Esophagus (tissue), 2 donors: ENCODE data around the gene CNIH2. TPM values are rescaled to one million over a fixed set of nuclear protein-coding genes. Genes with fewer than 3 reads are reported as not detected.
"Not testable (repeated sequence)": the region's sequence is repeated elsewhere in the genome, so short reads cannot be mapped to it uniquely, and the experiment has no call there.

ENCODE experiments used
- H3K27ac ChIP-seq, 2 donors: one replicate each; pipeline ENCODE4 v1.5.1; 2013; ENCODE audit warnings: low read depth in 2 of 2, mild to moderate bottlenecking in 2 of 2, inconsistent platforms in 1 of 2, low read length in 1 of 2, moderate library complexity in 1 of 2
- H3K27me3 ChIP-seq, 2 donors: one replicate each; pipeline ENCODE4 v1.6.1; 2013; ENCODE audit warnings: low read length in 2 of 2, control low read depth in 1 of 2, mild to moderate bottlenecking in 1 of 2; ENCODE audit not compliant: insufficient read depth in 2 of 2, control insufficient read depth in 1 of 2
- H3K36me3 ChIP-seq, 2 donors: one replicate each; pipeline ENCODE4 v1.6.1; 2013; ENCODE audit warnings: low read length in 1 of 2; ENCODE audit not compliant: control insufficient read depth in 2 of 2, insufficient read depth in 2 of 2
- H3K4me1 ChIP-seq, 2 donors: one replicate each; pipeline ENCODE4 v1.6.1; 2013; ENCODE audit warnings: low read length in 1 of 2; ENCODE audit not compliant: control insufficient read depth in 2 of 2, insufficient read depth in 2 of 2
- H3K4me3 ChIP-seq, 2 donors: one replicate each; pipeline ENCODE4 v1.5.1; 2013; ENCODE audit warnings: low read length in 2 of 2, mild to moderate bottlenecking in 2 of 2, low read depth in 1 of 2, moderate library complexity in 1 of 2
- H3K9me3 ChIP-seq, 2 donors: one replicate each; pipeline ENCODE4 v1.6.1; 2013; ENCODE audit warnings: mild to moderate bottlenecking in 2 of 2, low read depth in 1 of 2, low read length in 1 of 2, moderate library complexity in 1 of 2; ENCODE audit not compliant: control insufficient read depth in 2 of 2, insufficient read depth in 1 of 2
- WGBS, 2 donors: extraction: QIAGEN DNeasy Blood & Tissue Kit; methylation state at CpG; one replicate each; pipeline ENCODE4 v1.1.7; 2013; 5-methylcytosine and 5-hydroxymethylcytosine counted together
- polyA plus RNA-seq, 2 donors: library from polyadenylated mRNA; stranded (reverse); fragments of 200-250 nt; gene quantifications; one replicate each; pipeline ENCODE4 v1.2.3, GENCODE V29; 2013
- donor health status: healthy with polysubstance abuse.
- donor health status: Bipolar disorder and iron deficiency.

CNIH2 gene
- polyA plus RNA-seq, 2 donors: 0.62 to 0.77 TPM

DNA sequence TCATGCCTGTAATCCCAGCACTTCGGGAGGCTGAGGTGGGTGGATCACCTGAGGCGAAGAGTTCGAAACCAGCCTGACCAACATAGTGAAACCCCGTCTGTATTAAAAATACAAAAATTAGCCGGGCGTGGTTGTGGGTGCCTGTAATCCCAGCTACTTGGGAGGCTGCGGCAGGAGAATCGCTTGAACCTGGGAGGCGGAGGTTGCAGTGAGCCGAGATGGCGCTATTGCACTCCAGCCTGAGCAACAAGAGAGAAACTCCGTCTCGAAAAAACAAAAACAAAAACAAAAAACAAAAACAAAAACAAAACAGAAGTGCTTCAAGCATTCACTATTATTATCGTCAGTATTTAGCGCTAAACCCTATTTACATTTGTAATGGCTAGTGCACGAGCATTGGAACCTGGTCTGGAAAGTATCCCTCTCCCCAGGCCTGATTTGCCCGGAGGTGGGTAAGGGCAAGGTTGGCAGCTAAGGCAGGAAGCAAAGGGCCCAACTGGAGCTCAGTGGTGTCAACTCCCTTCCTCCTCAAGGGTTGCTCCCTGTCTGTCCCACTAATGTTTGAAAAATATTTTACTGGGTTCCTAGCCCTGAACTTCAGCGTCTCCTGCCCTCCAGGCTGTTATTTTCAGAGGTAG is 32.9 kb downstream of the CNIH2 start:
- H3K27me3 ChIP-seq, H3K9me3 ChIP-seq, H3K4me1 ChIP-seq, H3K27ac ChIP-seq, H3K4me3 ChIP-seq, H3K36me3 ChIP-seq: not testable (repeated sequence)
- WGBS, 2 donors: 83 to 84% methylated on average over 18 of the region's 18 CpGs

DNA sequence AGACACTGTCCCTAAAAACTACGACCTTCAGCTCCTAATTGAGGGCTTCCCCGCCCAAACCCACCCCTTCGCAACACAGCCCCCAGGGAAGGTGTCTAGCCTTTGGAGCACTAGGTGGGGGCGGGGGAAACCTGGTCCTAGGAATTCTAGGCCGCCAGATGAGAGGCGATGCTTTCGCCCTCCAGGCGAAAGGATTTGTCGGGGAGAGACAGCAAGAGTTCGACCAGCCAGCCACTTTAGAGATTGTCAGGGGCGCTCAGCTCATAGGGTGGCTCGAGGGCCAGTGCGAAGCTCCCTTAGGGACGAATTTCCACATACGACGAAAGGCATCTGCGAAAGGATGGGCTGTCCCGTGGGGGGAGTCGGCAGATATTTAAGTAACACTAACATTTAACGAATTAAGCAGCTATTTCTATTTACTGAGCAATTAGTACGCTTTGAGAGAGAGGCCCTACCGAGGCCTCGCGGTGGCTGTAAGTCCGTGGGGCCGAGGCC is 33.5 kb downstream of the CNIH2 start:
- peak overlapping the region in 1 of 2 donors; percentile 96 for H3K27ac ChIP-seq
- H3K4me3 ChIP-seq: peak overlapping the region; percentile 42 to 48
- no peaks in the 10 kb centered on the region for H3K9me3 ChIP-seq
- peaks cover 5 to 15% of the 10 kb centered on the region in 2 donors for H3K4me1 ChIP-seq
- 27 to 30% methylated on average over 26 of the region's 26 CpGs for WGBS, 2 donors
- no peaks in the 10 kb centered on the region for H3K27me3 ChIP-seq
- H3K36me3 ChIP-seq: no peaks in the 10 kb centered on the region

DNA sequence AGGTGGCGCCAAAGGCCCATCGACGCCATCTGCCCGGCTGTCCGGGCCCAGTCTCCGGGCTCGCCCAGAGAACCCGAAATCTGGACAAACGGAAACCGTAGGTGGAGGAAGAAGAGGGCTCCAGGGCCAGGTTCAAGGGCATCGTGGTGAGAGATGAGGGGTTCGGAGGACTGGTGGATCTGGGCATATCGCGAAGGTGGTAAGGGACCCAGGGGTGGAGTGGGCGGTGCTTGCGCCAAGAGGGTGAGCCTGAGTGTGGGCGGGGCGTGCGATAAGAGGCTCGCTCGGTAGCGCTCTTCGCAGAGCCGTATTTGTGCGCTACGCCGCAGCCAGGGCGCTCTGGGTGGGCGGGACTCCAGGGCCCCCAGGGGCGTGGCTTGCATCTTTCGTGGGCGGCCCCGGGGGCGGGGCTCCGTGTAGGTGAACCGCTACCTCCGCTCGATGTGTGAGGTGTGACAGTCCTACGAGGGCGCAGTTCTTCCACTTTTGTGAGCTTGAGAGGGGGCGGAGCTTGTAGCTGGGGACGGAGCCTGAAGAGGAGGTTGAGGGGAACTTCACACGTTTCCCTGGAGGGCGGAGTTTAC is 34.1 kb downstream of the CNIH2 start:
- H3K9me3 ChIP-seq: no peaks in the 10 kb centered on the region
- no peaks in the 10 kb centered on the region for H3K36me3 ChIP-seq
- peak overlapping the region; percentile 42 to 48 for H3K4me3 ChIP-seq
- peaks cover 5 to 16% of the 10 kb centered on the region in 2 donors for H3K4me1 ChIP-seq
- 0 to 1% methylated on average over 44 of the region's 44 CpGs for WGBS, 2 donors
- no peaks in the 10 kb centered on the region for H3K27me3 ChIP-seq
- H3K27ac ChIP-seq: peak overlapping the region; percentile 84 to 96

DNA sequence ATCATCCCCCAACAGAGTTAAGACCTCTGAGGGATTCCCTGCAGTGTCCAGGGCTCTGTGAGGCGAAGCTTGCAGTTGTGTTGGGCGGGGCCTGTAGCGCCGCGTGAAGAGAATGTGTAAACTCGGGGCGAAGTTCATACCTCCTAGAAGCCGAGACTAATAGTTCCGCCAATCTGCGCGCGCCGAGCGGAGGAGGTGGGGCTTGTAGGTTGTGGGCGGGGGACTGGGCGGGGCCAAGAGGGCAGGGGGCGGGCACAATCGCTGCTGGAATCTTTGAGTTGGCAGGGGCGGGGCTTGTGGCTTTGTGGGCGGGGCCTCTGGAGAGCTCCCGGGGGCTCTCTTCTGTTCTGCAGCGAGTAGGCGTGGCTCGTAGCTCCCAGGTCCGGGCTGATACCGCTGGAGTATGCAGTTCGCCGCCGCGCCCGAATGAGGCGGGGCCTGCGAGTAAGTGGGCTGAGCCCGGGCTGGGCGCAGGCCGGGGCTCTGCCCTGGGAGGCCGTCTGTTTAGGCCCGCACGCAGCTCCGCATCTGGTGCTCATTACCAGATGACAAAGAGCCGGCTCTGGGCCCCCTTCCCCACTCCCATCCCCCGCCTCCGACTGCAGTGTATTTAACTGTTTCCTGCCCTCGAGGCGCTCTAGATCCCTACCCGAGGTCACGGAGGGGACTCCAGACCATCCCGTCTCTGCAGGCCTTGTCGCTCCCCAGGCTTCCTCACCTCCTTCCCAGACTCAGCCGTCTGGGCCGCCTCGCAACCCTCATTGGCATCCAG is 34.8 kb downstream of the CNIH2 start:
- H3K4me1 ChIP-seq: peaks cover 8 to 19% of the 10 kb centered on the region in 2 donors
- peak overlapping the region; percentile 84 to 96 for H3K27ac ChIP-seq
- no peaks in the 10 kb centered on the region for H3K9me3 ChIP-seq
- H3K36me3 ChIP-seq: no peaks in the 10 kb centered on the region
- WGBS, 2 donors: 2% methylated on average over 51 to 52 of the region's 52 CpGs
- H3K27me3 ChIP-seq: no peaks in the 10 kb centered on the region
- H3K4me3 ChIP-seq: peak overlapping the region; percentile 42 to 48

DNA sequence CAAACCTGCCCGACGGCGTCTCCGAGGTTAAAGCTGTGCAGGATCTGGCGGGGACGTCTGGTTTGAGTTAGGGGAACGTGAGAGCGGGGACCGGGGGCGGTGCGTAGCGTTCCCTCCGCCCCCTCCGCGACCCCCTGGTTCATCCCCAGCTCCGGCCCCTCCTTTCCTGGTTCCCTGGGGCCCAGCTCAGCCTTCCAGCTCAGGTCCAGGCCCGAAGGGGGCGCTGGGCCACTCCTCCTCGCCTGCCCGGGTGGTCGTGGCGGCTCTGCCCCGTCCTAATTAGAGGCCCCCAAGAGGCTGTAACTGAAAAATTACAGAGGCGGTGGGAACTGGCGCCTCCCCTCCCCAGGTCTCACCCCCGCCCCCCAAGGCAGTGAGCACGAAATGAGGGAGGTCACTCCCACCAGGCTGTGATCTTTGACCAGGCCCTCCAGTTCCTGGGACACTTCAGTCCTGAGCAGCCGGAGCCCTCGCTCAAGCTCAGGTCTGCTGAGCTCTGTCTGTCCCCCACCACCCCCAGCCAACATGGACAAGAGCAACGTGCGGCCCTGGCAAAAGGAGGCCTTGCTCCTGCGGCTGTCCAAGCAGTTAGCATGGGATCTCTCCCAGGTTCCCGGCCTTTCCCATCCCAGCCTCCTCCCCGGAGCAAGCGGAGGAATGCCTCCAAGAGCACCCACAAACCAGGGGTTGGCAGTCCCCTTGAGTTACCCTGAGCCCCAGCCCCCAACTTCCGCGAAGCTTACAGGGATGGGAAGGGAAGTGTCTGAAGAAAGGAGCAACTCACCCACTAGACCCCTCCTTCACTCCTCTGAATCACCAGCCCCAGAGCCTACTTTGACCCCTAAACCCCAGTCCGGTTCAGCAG is 35.6 kb downstream of the CNIH2 start:
- no peaks in the 10 kb centered on the region for H3K9me3 ChIP-seq
- H3K36me3 ChIP-seq: no peaks in the 10 kb centered on the region
- peaks cover 9 to 24% of the 10 kb centered on the region in 2 donors for H3K4me1 ChIP-seq
- H3K4me3 ChIP-seq: peak overlapping the region; percentile 13 to 21
- H3K27ac ChIP-seq: peak overlapping the region; percentile 84 to 89
- no peaks in the 10 kb centered on the region for H3K27me3 ChIP-seq
- WGBS, 2 donors: 42 to 49% methylated on average over 38 of the region's 38 CpGs

DNA sequence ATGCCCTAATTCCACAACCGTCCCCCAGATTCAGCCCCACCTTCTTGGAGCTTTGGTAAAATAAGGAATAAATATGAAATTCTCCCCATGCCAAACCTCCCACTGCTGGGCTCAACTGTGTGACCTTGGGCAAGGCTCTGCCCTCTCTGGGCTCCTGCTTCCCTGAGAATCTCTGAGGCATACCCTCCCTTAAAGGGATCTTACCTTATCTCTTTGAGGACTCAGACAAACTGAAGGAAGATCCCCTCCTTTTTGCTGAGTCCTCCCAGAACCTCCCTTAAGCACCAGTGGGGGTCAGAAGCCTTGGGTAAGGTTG is 36.2 kb downstream of the CNIH2 start:
- Histone ChIP-seq H3K27me3 (no peaks in the 10 kb centered on the region), H3K4me3 (no peak overlapping the region), H3K27ac (peak overlapping the region in 1 of 2 donors; percentile 89), H3K36me3 (no peaks in the 10 kb centered on the region), H3K4me1 (peaks cover 9 to 26% of the 10 kb centered on the region in 2 donors), H3K9me3 (no peaks in the 10 kb centered on the region)
- WGBS, 2 donors: 74% methylated on average over 1 of the region's 1 CpG

DNA sequence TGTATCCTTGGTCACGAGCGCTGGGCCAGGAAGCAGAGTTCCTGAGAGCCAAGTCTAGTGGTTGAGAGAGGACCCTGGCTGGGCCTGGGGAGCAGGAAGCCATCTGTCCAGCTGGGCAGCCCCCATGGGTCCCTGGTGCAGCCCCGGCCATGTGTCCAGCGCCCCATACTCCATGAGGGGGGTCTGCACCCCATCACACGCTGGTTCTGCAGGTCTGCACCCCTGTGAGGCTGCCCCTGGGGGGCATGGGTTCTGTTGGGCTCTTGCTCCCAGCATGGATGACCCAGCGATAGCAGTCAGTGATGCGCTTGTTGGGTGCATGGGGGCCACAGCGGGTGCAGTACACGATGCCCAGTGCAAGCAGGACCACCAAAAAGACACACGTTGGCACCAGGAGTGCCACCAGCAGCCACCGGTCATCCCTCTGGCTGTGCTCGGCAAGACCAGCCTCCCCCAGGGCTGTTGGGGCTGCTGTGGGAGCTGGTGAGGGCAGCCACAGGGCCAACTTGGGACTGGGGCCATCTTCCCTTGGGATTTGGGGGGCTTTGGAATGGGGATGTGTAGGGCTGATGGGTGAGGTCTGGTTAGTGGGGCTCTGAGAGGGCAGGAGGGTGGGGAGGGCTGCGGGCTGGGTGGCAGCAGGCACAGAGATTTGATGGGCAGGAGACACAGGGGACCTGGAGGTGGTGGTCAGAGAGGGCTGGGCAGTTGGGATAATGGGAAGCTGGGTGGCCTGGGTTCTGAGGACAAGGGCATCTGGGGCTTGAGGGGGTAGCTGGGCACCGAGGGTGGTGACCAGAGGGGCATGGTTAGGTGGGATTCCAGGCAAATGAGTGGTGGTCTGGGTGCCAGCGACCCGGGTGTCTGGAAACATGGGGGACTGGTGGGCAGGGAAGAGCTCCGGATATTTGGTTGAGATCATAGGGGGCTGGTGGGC is 36.9 kb downstream of the CNIH2 start:
- H3K27me3 ChIP-seq: no peaks in the 10 kb centered on the region
- WGBS, 2 donors: 78 to 79% methylated on average over 17 of the region's 17 CpGs
- peaks cover 9 to 26% of the 10 kb centered on the region in 2 donors for H3K4me1 ChIP-seq
- H3K9me3 ChIP-seq: no peaks in the 10 kb centered on the region
- H3K27ac ChIP-seq: peak overlapping the region in 1 of 2 donors; percentile 89
- H3K4me3 ChIP-seq: peak overlapping the region in 1 of 2 donors; percentile 33
- no peaks in the 10 kb centered on the region for H3K36me3 ChIP-seq

DNA sequence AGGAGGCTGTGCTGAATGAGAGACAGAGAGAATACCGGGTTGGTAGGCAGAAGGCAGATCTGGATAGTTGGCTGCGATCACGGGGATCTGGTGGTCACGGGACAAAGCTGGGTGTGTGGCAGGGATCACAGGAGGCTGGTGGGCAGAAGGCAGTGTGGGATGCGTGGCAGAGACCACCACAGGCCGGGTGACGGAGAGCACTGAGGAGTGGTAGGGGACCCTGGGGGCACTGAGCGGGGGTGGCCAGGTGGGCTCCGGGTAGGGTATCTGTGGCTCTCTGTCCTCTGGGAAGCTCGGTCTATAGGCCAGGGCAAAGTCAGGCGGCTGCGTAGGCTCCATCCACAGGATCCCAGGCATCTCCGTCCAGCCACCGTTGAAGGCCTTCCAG is 37.5 kb downstream of the CNIH2 start:
- Histone ChIP-seq H3K27ac (peak overlapping the region in 1 of 2 donors; percentile 8), H3K4me1 (peaks cover 9 to 26% of the 10 kb centered on the region in 2 donors)
- WGBS, 2 donors: 78 to 87% methylated on average over 10 to 14 of the region's 14 CpGs

More for the DNA sequence above, 37.5 kb downstream of the CNIH2 start:
- peak overlapping the region in 1 of 2 donors; percentile 33 for H3K4me3 ChIP-seq
- no peaks in the 10 kb centered on the region for H3K9me3 ChIP-seq
- no peaks in the 10 kb centered on the region for H3K27me3 ChIP-seq
- no peaks in the 10 kb centered on the region for H3K36me3 ChIP-seq
